ENCODE data around the gene ATF1.

ATF1 gene

DNA sequence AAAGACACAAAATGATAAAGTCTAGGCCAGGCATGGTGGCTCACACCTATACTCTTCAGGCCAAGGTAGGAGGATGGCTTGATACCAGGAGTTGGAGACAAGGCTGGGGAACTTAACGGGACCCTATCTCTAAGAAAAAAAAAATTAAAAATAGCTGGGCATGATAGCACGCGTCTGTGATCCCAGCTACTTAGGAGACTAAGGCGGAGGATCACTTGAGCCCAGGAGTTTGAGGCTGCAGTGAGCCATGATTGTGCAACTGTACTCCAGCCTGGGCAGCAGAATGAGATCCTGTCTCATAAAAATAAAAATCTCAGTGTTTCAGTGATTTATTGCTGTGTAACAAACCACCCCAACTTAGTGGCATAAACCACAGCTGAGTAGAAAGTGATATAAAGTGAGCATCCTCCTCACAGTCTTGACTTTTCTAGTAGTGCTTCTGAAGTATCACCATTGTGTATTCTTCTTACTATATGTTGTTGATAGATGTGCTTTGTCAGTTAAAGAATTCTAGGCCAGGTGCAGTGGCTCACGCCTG lies 10.6 kb upstream of the ATF1 start:
- no peaks in the 10 kb centered on the region for H4K20me1 ChIP-seq (ENCODE audit: control insufficient read depth, insufficient read depth, low read depth, low read length)
- H3K27ac ChIP-seq (ENCODE audit: low read depth, low read length), result no peak overlapping the region
- H3K27me3 ChIP-seq (ENCODE audit: control insufficient read depth, low read length), result no peaks in the 10 kb centered on the region
- no peaks in the 10 kb centered on the region for H3K79me2 ChIP-seq (ENCODE audit: control insufficient read depth, low read length)
- no peak overlapping the region for H3K4me2 ChIP-seq (ENCODE audit: low read length)
- peaks cover 5% of the 10 kb centered on the region; the same call in 1 of the 2 replicates for H3F3A ChIP-seq (ENCODE audit: control insufficient read depth, insufficient read depth)
- no peaks in the 10 kb centered on the region for H3K4me1 ChIP-seq (ENCODE audit: control insufficient read depth, low read length)
- H3K9me3 ChIP-seq (ENCODE audit: control insufficient read depth, insufficient read depth, low read length), result no peaks in the 10 kb centered on the region
- no peaks in the 10 kb centered on the region for H3K36me3 ChIP-seq (ENCODE audit: control insufficient read depth, low read length)
- no peaks in the 10 kb centered on the region for H3K9me2 ChIP-seq (replicated peaks; ENCODE audit: control insufficient read depth, low read length)
- H3K4me3 ChIP-seq (ENCODE audit: low read length), result no peak overlapping the region
- TF ChIP-seq EZH2phosphoT487 (IDR thresholded peaks at IDR 0.05; ENCODE audit: borderline replicate concordance, low read length), result no peak
- TF ChIP-seq, protein P1, sequence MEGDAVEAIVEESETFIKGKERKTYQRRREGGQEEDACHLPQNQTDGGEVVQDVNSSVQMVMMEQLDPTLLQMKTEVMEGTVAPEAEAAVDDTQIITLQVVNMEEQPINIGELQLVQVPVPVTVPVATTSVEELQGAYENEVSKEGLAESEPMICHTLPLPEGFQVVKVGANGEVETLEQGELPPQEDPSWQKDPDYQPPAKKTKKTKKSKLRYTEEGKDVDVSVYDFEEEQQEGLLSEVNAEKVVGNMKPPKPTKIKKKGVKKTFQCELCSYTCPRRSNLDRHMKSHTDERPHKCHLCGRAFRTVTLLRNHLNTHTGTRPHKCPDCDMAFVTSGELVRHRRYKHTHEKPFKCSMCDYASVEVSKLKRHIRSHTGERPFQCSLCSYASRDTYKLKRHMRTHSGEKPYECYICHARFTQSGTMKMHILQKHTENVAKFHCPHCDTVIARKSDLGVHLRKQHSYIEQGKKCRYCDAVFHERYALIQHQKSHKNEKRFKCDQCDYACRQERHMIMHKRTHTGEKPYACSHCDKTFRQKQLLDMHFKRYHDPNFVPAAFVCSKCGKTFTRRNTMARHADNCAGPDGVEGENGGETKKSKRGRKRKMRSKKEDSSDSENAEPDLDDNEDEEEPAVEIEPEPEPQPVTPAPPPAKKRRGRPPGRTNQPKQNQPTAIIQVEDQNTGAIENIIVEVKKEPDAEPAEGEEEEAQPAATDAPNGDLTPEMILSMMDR (IDR thresholded peaks at IDR 0.05; ENCODE audit: low read depth, low read length, poor library complexity, severe bottlenecking), result no peak

DNA sequence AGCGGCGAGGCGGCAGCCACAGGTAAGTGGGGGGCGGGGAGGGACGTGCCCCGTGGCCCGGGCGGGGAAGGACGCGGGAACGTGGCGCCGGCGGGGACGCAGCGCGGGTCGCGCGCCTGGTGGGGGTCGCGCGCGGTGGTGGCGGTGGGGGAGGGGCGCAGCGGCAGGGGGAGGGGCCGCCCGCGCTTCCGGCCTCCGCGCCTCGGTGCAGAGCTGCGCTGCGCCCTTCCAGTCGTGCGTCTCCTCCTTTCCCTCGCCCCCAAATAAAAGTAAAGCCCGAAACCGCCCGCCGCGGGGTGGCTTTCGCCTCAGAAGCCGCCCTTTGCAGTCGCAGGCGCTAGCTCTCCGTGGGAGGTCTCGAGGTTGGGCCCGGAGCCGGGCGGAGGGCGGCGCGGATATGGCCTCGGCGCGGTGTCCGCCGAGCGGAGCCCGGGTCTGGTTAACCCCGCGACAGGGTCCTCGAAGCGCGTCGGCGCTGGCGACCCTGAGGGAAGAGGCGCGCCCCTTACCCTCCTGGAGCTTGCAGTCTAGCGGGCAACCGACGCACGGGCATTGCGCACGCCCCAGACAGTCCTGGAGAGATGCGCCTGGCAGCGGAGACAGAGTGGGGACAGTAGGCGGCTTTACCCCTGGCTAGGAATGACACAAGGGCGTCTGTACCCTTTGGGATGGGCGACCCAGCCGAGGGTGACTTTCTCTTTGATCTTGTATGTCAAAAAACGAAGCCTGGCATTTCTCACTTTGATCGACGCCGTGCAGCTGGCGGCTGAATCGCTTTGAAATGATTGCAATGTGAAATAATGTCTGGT lies 589 bp downstream of the ATF1 start:
- Histone ChIP-seq H3K4me1 (ENCODE audit: control insufficient read depth, low read length) (peaks cover 39% of the 10 kb centered on the region), H3K9me3 (ENCODE audit: control insufficient read depth, insufficient read depth, low read length) (no peaks in the 10 kb centered on the region), H3K4me3 (ENCODE audit: low read length) (peak overlapping the region; percentile 93)

DNA sequence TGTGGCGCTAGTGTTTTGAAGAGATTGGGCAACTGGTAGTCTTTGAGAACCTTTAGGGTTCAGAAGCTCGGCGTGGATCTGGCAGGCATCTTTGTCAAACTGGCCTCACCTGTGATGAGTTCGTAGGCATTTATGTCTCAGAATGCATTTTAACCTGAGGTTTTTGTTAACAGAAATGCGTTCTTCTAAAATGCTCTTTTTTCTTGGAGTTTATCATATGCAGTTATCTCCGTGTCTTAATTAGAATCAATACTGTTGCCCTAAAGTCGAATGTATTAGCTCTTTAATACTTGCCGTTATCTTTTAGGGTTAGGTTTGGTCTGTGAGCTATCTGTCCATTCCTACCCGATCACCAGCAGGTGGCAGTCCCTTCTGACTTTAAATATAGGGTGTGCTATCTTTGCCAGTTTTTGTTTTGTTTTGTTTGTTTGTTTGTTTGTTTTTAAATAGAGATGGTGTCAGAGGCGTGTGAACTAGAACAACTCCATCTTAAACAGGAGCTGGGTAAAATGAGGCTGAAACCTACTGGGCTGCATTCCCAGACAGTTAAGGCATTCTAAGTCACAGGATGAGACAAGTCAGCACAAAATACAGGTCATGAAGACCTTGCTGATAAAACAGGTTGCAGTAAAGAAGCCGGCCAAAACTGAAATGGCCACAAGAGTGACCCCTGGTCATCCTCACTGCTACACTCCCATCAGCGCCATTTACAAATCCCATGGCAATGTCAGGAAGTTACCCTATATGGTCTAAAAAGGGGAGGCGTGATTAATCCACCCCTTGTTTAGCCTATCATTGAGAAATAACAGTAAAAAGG lies 1.4 kb downstream of the ATF1 start:
- Histone ChIP-seq H3K4me3 (ENCODE audit: low read length) (peak overlapping the region; percentile 93), H3K27ac (ENCODE audit: low read depth, low read length) (peak overlapping the region; percentile 85), H3K36me3 (ENCODE audit: control insufficient read depth, low read length) (peaks cover 7% of the 10 kb centered on the region), H3K9me3 (ENCODE audit: control insufficient read depth, insufficient read depth, low read length) (no peaks in the 10 kb centered on the region), H3K9me2 (replicated peaks; ENCODE audit: control insufficient read depth, low read length) (no peaks in the 10 kb centered on the region), H3K4me2 (ENCODE audit: low read length) (peak overlapping the region; percentile 83), H3K4me1 (ENCODE audit: control insufficient read depth, low read length) (peaks cover 39% of the 10 kb centered on the region), H4K20me1 (ENCODE audit: control insufficient read depth, insufficient read depth, low read depth, low read length) (0 out of 2 replicates have a peak, but pooled peaks cover 3% of the 10 kb centered on the region), H3K79me2 (ENCODE audit: control insufficient read depth, low read length) (peaks cover 71% of the 10 kb centered on the region), H3K27me3 (ENCODE audit: control insufficient read depth, low read length) (no peaks in the 10 kb centered on the region), H3F3A (ENCODE audit: control insufficient read depth, insufficient read depth) (peaks cover 19% of the 10 kb centered on the region; the same call in 1 of the 2 replicates)
- TF ChIP-seq, protein P1 (IDR thresholded peaks at IDR 0.05; ENCODE audit: low read depth, low read length, poor library complexity, severe bottlenecking), result peak; percentile 82
- no peak for TF ChIP-seq EZH2phosphoT487 (IDR thresholded peaks at IDR 0.05; ENCODE audit: borderline replicate concordance, low read length)

More for the DNA sequence above, 589 bp downstream of the ATF1 start:
- no peak for TF ChIP-seq EZH2phosphoT487 (IDR thresholded peaks at IDR 0.05; ENCODE audit: borderline replicate concordance, low read length)
- TF ChIP-seq, protein P1 (IDR thresholded peaks at IDR 0.05; ENCODE audit: low read depth, low read length, poor library complexity, severe bottlenecking), result no peak
- peaks cover 67% of the 10 kb centered on the region for H3K79me2 ChIP-seq (ENCODE audit: control insufficient read depth, low read length)
- H3K36me3 ChIP-seq (ENCODE audit: control insufficient read depth, low read length), result no peaks in the 10 kb centered on the region; the same call in 1 of the 2 replicates
- peaks cover 19% of the 10 kb centered on the region; the same call in 1 of the 2 replicates for H3F3A ChIP-seq (ENCODE audit: control insufficient read depth, insufficient read depth)
- no peaks in the 10 kb centered on the region for H3K27me3 ChIP-seq (ENCODE audit: control insufficient read depth, low read length)
- peak overlapping the region; percentile 83 for H3K4me2 ChIP-seq (ENCODE audit: low read length)
- H3K9me2 ChIP-seq (replicated peaks; ENCODE audit: control insufficient read depth, low read length), result no peaks in the 10 kb centered on the region
- H3K27ac ChIP-seq (ENCODE audit: low read depth, low read length), result peak overlapping the region; percentile 85
- H4K20me1 ChIP-seq (ENCODE audit: control insufficient read depth, insufficient read depth, low read depth, low read length), result 0 out of 2 replicates have a peak, but pooled peaks cover 3% of the 10 kb centered on the region

All from DOHH2 (cell line).